B cell (primary cell): ENCODE measurements around the gene PRKCB. TPM values are rescaled to one million over a fixed set of nuclear protein-coding genes. Genes with fewer than 3 reads are reported as not detected.
A peak's percentile ranks its signal among the peaks of the same experiment; 100 is the strongest.

Experiments
- ATAC-seq: fragments of 200-7000 bp; cut with Tn5 transposase; one replicate; pipeline ENCODE4 v1.10.0; 2021; ENCODE audit warnings: low read depth, mild to moderate bottlenecking, moderate number of reproducible peaks, moderate library complexity
- CTCF ChIA-PET: fragments of 350-600 bp; sonication (Branson Sonifier 250); formaldehyde crosslinking; loops from one replicate; lab custom pipeline; 2021; ENCODE audit warnings: antibody characterized with exemption, inconsistent platforms; lab: Charles Lee
- POLR2A ChIA-PET: fragments of 350-600 bp; sonication (Branson Sonifier 250); formaldehyde crosslinking; loops from one replicate; lab custom pipeline; 2021; ENCODE audit warnings: antibody characterized with exemption; lab: Charles Lee
- DNase-seq: peaks from one replicate; pipeline ENCODE4 v3.0.0; 2013
- H2AFZ ChIP-seq: 2 replicates; pipeline ENCODE4 v1.6.1; 2012; ENCODE audit warnings: mild to moderate bottlenecking, low read depth, low read length; ENCODE audit not compliant: insufficient read depth, poor library complexity, severe bottlenecking
- H3K27ac ChIP-seq, 2 donors: 1 replicate in 1 of 2; 2 replicates in 1 of 2; pipeline ENCODE4 v1.5.1; 2012 to 2013; ENCODE audit warnings: low read length in 2 of 2, mild to moderate bottlenecking in 2 of 2, moderate library complexity in 1 of 2
- H3K27me3 ChIP-seq, 4 experiments: fragments of 200-600 bp in 1 of 4; sonication (generic) in 1 of 4; replicated peaks in 1 of 4; 1 replicate in 2 of 4; 2 replicates in 2 of 4; pipeline versions ENCODE4 v1.6.1 to v1.7.0; 2013 to 2016; ENCODE audit warnings: low read length in 3 of 4, mild to moderate bottlenecking in 2 of 4, mixed read lengths in 1 of 4, moderate library complexity in 1 of 4; ENCODE audit not compliant: insufficient read depth in 4 of 4, control insufficient read depth in 3 of 4; ENCODE audit errors: control extremely low read depth in 1 of 4
- H3K36me3 ChIP-seq, 2 experiments: replicated peaks in 1 of 2; 1 replicate in 1 of 2; 2 replicates in 1 of 2; pipeline versions ENCODE4 v1.6.1 to v1.7.1; 2013; ENCODE audit warnings: low read length in 1 of 2; ENCODE audit not compliant: insufficient read depth in 2 of 2, control insufficient read depth in 1 of 2; ENCODE audit errors: control extremely low read depth in 1 of 2, extremely low read depth in 1 of 2
- H3K4me1 ChIP-seq, 2 donors: fragments of 200-600 bp in 1 of 2; sonication (generic) in 1 of 2; 1 replicate in 1 of 2; 2 replicates in 1 of 2; pipeline versions ENCODE4 v1.5.1 to v1.6.1; 2013 to 2017; ENCODE audit warnings: low read length in 2 of 2; ENCODE audit not compliant: control insufficient read depth in 2 of 2, insufficient read depth in 2 of 2
- H3K4me2 ChIP-seq: replicated peaks from 2 replicates; pipeline ENCODE3; 2012; ENCODE audit warnings: mild to moderate bottlenecking, low read depth, low read length; ENCODE audit not compliant: poor library complexity, severe bottlenecking
- H3K4me3 ChIP-seq, 5 experiments: fragments of 200-600 bp in 1 of 5; sonication (generic) in 1 of 5; 1 replicate in 3 of 5; 2 replicates in 2 of 5; pipeline versions ENCODE4 v1.5.1 to v1.7.0; 2011 to 2016; ENCODE audit warnings: low read length in 4 of 5, mild to moderate bottlenecking in 4 of 5, low read depth in 2 of 5, control low read depth in 1 of 5, moderate library complexity in 1 of 5; ENCODE audit not compliant: insufficient read depth in 1 of 5; ENCODE audit errors: control extremely low read depth in 1 of 5, extremely low read depth in 1 of 5
- H3K79me2 ChIP-seq: fragments of 200-600 bp; sonication (generic); one replicate; pipeline ENCODE4 v1.6.0; 2016; ENCODE audit warnings: low read length; ENCODE audit not compliant: control insufficient read depth, insufficient read depth
- H3K9ac ChIP-seq: fragments of 200-600 bp; sonication (generic); 2 replicates; pipeline ENCODE4 v1.6.1; 2017; ENCODE audit warnings: mild to moderate bottlenecking, low read length, moderate library complexity
- H3K9me3 ChIP-seq, 3 donors: one replicate each; pipeline versions ENCODE4 v1.6.1 to v1.7.1; 2013; ENCODE audit warnings: low read length in 2 of 3; ENCODE audit not compliant: control insufficient read depth in 2 of 3, insufficient read depth in 1 of 3; ENCODE audit errors: control extremely low read depth in 1 of 3
- H4K20me1 ChIP-seq: 2 replicates; pipeline ENCODE4 v1.6.0; 2012; ENCODE audit warnings: mild to moderate bottlenecking, low read length; ENCODE audit not compliant: insufficient read depth, control insufficient read depth, poor library complexity, severe bottlenecking
- H3K27ac Mint-ChIP-seq: one replicate; pipeline ENCODE4 v1.8.0; 2021; ENCODE audit warnings: mixed read lengths
- H3K27me3 Mint-ChIP-seq: one replicate; pipeline ENCODE4 v1.8.0; 2021; ENCODE audit warnings: mixed read lengths
- H3K4me1 Mint-ChIP-seq: one replicate; pipeline ENCODE4 v1.8.0; 2021; ENCODE audit warnings: mixed read lengths
- H3K4me3 Mint-ChIP-seq: one replicate; pipeline ENCODE4 v1.8.0; 2021; ENCODE audit warnings: mixed read lengths
- H3K9me3 Mint-ChIP-seq: one replicate; pipeline ENCODE4 v1.8.0; 2022; ENCODE audit warnings: mixed read lengths; ENCODE audit not compliant: insufficient read depth
- EZH2 ChIP-seq: IDR thresholded peaks from 2 replicates; pipeline ENCODE4 v1.6.1; 2012; ENCODE audit warnings: borderline replicate concordance, low read depth, mild to moderate bottlenecking, moderate library complexity, low read length; ENCODE audit not compliant: insufficient read depth, poor library complexity, severe bottlenecking
- WGBS: methylation state at CpG from one replicate; pipeline ENCODE4 v1.1.5; 2013; ENCODE audit warnings: missing lambda C conversion rate; ENCODE audit not compliant: insufficient coverage; 5-methylcytosine and 5-hydroxymethylcytosine counted together
- intact Hi-C: fragments of 100-400 bp; cut with micrococcal nuclease; formaldehyde crosslinking; loops from one replicate; pipeline ENCODE4 v1.10.0; 2022
- polyA plus RNA-seq: library from polyadenylated mRNA; depleted of rRNA; stranded (reverse); fragments of >200 nt; gene quantifications from 2 replicates; pipeline ENCODE4 v1.2.3, GENCODE V29; 2012
- total RNA-seq, 2 donors: library from RNA; stranded (reverse); fragments of 120-200 nt in 1 of 2; gene quantifications; 1 replicate in 1 of 2; 2 replicates in 1 of 2; pipeline versions ENCODE4 v1.2.3 to v1.2.4, GENCODE V29; 2013 to 2022
- TF ChIP-seq, protein P1 (sequence below): fragments of 200-600 bp; IDR thresholded peaks from one replicate; pipeline ENCODE4 v1.8.0; 2022; ENCODE audit warnings: antibody characterized with exemption, mild to moderate bottlenecking

PRKCB gene
- total and polyA plus RNA-seq, 2 donors (not counting 1 experiment from before 2014, with no cell fraction given), result 106 to 373 TPM

DNA sequence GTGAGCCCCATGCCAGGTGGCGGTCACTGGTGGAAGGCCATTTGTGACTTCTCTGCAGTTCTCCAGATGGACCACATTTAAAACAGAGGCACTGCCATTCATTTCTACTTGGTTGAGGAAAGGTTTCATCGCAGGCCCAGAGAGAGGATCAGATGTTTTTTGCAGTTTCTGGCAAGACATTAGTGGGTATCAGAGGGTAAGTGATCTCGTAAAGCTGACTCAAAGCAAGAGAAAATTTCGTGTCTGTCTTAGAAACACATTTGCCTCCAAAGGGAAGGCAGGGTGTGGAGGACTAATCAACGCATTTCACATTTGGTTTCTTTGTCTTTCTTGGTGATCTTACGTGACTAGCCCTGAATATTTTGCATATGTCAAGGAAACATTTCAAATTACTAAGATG is 81.8 kb downstream of the PRKCB start:
- Mint-ChIP-seq H3K9me3 (peaks cover 4% of the 10 kb centered on the region), H3K4me3 (peak overlapping the region; percentile 43), H3K27ac (peak overlapping the region; percentile 86), H3K27me3 (no peaks in the 10 kb centered on the region), H3K4me1 (peaks cover 76% of the 10 kb centered on the region)
- H3K4me3 ChIP-seq, result no peak overlapping the region
- peaks cover 69% of the 10 kb centered on the region in 2 donors for H3K4me1 ChIP-seq
- intact Hi-C loops, result loop anchor here (5.0 kb wide), 1 partner anchor 35 kb away; no protein-coding TSS in a partner anchor
- peaks cover 11 to 32% of the 10 kb centered on the region in 2 experiments for H3K36me3 ChIP-seq
- peaks cover 89% of the 10 kb centered on the region for H4K20me1 ChIP-seq
- 79% methylated on average over 4 of the region's 6 CpGs for WGBS
- POLR2A ChIA-PET, result no interaction called here
- peak overlapping the region in 1 of 2 donors; percentile 28 for H3K27ac ChIP-seq
- TF ChIP-seq EZH2, result no peak
- TF ChIP-seq, protein P1, sequence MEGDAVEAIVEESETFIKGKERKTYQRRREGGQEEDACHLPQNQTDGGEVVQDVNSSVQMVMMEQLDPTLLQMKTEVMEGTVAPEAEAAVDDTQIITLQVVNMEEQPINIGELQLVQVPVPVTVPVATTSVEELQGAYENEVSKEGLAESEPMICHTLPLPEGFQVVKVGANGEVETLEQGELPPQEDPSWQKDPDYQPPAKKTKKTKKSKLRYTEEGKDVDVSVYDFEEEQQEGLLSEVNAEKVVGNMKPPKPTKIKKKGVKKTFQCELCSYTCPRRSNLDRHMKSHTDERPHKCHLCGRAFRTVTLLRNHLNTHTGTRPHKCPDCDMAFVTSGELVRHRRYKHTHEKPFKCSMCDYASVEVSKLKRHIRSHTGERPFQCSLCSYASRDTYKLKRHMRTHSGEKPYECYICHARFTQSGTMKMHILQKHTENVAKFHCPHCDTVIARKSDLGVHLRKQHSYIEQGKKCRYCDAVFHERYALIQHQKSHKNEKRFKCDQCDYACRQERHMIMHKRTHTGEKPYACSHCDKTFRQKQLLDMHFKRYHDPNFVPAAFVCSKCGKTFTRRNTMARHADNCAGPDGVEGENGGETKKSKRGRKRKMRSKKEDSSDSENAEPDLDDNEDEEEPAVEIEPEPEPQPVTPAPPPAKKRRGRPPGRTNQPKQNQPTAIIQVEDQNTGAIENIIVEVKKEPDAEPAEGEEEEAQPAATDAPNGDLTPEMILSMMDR, result no peak
- H3K9ac ChIP-seq, result no peak overlapping the region
- H3K27me3 ChIP-seq, result no peaks in the 10 kb centered on the region
- DNase-seq (no peak), ATAC-seq (no peak)
- H3K9me3 ChIP-seq, result peaks cover 6 to 14% (median 10%) of the 10 kb centered on the region in 3 donors
- H3K79me2 ChIP-seq, result peaks cover 98% of the 10 kb centered on the region
- no peak overlapping the region for H3K4me2 ChIP-seq
- CTCF ChIA-PET, result no interaction called here
- no peak overlapping the region for H2AFZ ChIP-seq

DNA sequence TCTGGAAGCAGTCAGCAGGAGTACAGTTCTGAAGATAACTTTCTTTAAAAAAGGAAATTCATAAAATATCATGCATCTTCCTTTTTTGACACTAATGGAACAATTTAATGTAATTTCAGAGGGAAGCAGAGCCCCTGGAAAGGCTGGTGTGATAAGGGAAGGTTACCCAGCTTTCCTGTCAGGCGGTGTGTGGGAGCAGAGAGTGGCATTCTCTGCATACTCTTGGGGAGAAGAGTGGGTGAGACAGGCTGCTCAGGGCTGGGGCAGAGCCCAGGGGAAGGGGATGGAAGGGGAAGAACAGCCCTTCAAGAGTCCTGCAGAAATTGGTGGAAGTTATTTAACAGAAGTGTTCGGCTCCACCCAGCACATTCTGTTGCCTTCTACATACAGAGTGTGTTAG is 84.7 kb downstream of the PRKCB start:
- Histone ChIP-seq H3K27ac (no peak overlapping the region), H3K4me1 (peaks cover 56 to 61% of the 10 kb centered on the region in 2 donors), H3K9me3 (peaks cover 6 to 14% (median 10%) of the 10 kb centered on the region in 3 donors), H4K20me1 (peaks cover 83% of the 10 kb centered on the region), H3K4me3 (no peak overlapping the region), H3K79me2 (peaks cover 98% of the 10 kb centered on the region), H3K27me3 (no peaks in the 10 kb centered on the region), H3K36me3 (peaks cover 25 to 40% of the 10 kb centered on the region in 2 experiments), H2AFZ (no peak overlapping the region), H3K9ac (no peak overlapping the region), H3K4me2 (no peak overlapping the region)
- ATAC-seq (no peak), DNase-seq (no peak)
- peaks cover 75% of the 10 kb centered on the region for H3K4me1 Mint-ChIP-seq
- intact Hi-C loops, result no loop called here
- no peak for TF ChIP-seq EZH2
- TF ChIP-seq, protein P1, result no peak
- CTCF ChIA-PET, result no interaction called here
- no peak overlapping the region for H3K4me3 Mint-ChIP-seq
- POLR2A ChIA-PET, result no interaction called here
- H3K27me3 Mint-ChIP-seq, result no peaks in the 10 kb centered on the region
- WGBS, result 80% methylated on average over 1 of the region's 2 CpGs
- peaks cover 7% of the 10 kb centered on the region for H3K9me3 Mint-ChIP-seq
- no peak overlapping the region for H3K27ac Mint-ChIP-seq
